HG03378 (cell line): ENCODE measurements around the gene ITM2C.

Experiments used
- ATAC-seq: cut with Tn5 transposase; IDR thresholded peaks from one replicate; pipeline ENCODE4 v1.9.1; 2021; ENCODE audit warnings: mild to moderate bottlenecking, moderate library complexity; ENCODE audit not compliant: unreplicated experiment

ITM2C gene, protein sequence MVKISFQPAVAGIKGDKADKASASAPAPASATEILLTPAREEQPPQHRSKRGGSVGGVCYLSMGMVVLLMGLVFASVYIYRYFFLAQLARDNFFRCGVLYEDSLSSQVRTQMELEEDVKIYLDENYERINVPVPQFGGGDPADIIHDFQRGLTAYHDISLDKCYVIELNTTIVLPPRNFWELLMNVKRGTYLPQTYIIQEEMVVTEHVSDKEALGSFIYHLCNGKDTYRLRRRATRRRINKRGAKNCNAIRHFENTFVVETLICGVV

DNA sequence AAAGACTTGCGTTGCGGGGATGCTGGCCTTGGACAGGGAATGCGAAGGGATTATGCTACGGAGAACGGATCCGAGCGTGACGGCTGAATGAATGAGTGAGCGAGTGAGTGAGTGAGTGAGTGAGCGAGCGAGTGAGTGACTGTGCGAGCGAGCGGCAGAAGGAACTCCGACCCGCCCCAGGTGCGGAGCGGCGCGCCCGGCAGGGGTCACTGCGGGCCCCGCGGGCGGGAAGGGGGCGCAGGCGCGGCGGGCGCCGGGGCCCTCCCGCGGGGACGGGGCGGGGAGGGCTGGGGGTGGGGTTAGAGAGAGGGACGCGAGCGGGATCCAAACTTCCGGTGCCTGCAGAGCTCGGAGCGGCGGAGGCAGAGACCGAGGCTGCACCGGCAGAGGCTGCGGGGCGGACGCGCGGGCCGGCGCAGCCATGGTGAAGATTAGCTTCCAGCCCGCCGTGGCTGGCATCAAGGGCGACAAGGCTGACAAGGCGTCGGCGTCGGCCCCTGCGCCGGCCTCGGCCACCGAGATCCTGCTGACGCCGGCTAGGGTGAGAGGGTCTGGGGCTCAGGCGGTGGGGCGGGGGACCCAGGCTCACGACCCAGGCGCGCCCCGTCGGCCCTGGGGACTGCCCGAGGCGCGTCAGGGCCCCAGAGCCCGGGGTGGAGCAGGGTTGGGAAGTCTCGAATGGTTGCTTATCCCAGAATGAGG is at the start of gene ITM2C:
TSS of gene ITM2C (plus strand) at position 338 of the 702 bp plus-strand sequence. CDS start at position 422, 84 bp downstream.
- peak; percentile 51 for ATAC-seq

GRCh38 chr2:230815088-230815487 is 49.7 kb upstream of the ITM2C start:
- no peak for ATAC-seq

DNA sequence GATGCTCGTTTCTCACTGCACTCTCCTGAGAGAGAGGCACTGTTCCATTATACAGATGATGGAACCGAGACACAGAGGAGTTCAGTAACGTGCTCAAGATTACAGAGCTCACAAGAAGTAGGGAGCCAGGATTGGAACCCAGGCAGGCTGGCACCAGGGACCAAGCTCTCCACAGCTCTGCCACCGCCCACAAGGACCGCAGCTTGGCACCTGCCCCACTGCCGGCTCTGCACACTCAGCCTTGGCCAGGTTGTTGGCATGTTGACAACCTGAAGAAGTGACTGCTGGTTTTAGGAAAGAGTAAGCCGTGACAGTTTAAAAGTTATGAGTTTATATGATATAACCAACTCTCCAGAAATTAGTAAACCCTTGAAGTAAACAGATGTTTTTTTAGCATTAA is 48.0 kb upstream of the ITM2C start:
- no peak for ATAC-seq

DNA sequence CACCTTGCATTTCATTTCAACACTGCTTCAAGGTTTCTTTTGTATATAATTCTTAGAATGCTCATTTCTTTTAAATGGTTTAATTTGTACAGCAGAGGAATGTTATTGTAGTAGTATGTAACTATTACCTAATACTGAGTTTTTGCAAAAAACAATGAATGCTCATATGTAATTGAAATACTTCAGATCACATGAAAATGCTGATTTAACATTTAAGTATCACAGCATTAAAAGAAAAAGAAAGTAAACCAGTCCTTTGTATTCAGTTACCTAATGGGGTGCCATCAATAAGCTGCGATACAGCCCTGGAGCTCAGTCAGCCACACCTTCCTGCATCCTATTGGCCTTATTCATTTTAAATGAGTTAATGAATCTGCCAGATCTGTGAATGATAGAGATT is 45.3 kb upstream of the ITM2C start:
- ATAC-seq, result no peak

DNA sequence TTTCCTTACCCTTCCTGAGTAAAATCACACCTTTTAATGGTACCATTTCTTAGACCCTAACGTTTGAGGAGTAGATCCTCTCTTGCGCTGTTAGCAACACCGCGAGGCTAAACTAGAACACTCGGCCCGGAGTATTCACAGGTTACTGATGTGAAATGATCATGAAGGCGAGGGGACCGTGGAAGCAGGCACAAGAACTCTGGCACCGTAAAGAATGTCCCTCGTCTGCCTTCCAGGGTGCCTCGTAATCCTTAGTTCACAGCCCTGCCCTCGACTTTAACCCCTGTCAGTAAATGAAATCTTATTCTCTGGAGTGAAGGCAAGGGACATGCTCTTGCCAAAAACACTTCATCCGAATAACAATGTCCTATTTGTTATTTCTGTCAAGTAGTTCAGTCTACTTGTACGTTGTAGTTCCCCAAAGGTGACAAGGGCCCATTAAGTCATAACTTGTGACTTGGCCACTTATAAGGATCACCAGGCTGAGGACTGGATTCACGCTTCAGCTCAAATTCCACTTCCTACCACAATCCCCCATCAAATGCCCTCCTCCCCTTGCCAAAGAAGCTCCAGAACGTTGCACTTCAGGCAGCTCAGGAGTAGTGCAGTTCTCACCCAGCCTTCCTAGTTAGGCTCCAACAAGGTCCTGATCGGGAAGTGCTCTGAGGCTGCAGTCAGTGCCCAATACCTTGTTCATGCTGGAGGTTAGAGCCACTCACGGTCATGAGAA is 43.3 kb upstream of the ITM2C start:
- no peak for ATAC-seq

- ATAC-seq, result no peak
Observed at GRCh38 chr2:230821991-230822520, 42.7 kb upstream of the ITM2C start.

- no peak for ATAC-seq
Observed at GRCh38 chr2:230823264-230823964, 41.3 kb upstream of the ITM2C start.

GRCh38 chr2:230824406-230824978 is 40.2 kb upstream of the ITM2C start:
- no peak for ATAC-seq

- no peak for ATAC-seq
Observed at GRCh38 chr2:230825354-230825753, 39.4 kb upstream of the ITM2C start.

- no peak for ATAC-seq
Observed at GRCh38 chr2:230827774-230828271, 36.9 kb upstream of the ITM2C start.

DNA sequence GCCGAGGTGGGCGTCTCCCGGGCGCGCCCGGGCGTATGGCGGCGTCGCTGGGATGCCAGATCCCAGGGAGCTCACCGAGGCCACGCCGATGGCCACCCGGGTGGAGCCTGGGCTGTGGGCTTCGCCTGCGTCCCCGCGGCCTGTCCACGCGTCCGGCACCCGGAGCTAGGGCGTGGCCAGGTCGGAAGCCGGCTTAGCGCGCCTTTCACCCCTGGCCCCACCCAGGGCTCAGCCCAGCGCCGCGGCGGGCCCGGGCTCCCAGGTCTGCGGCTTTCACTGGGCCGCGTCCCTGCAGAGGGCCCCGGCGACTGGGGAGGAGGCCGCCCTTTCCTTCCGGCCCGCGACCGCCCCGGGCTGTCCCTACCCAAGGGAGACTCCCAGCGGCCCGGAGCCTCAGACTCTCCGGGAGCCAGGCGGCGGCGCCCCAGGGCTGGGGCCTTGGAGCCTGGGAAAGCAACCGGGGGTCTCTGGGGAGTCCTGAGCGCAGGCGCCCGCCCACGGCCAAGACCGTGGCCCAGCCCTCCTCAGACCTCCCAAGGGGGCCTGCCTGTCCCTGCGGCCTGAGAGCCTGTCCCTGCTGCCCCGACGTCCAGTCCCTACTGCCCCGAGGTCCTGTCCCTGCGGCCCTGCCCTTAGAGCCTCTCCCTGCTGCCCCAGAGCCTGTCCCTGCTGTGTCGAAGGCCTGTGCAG is 36.3 kb upstream of the ITM2C start:
- ATAC-seq, result no peak

DNA sequence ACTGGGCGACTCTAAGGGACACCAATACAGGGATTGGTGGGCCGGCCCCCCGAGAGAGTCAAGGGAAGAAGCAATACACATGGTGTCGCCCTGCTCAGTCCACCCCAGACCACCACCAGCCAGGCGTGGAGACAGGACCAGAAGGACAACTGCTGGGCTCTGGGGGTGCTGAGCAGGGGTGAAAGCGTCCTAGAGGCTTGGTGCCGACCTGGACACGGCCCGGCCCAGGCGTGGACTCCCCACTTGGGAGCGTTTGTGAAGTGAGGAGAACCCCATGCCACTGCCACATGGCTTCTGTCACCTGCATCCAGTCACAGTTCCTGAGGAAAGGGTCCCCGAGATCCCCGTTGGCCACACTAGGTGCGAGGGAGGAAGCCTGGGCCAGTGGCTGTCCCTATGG is 35.4 kb upstream of the ITM2C start:
- ATAC-seq, result no peak

GRCh38 chr2:230829959-230830358 is 34.8 kb upstream of the ITM2C start:
- no peak for ATAC-seq

DNA sequence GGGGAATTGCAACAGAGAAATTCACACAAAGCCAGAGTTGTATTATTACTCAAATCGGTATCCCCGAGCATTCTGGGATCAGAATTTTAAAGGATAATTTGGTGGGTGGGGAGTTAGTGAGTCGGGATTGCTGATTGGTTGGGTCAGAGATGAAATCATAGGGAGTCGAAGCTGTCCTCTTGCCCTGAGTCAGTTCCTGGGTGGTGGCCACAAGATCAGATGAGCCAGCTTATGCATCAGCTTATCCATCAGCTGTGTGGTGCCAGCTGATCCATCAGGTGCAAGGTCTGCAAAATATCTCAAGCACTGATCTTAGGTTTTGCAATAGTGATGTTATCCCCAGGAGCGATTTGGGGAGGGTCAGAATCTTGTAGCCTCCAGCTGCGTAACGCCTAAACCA is 34.3 kb upstream of the ITM2C start:
- ATAC-seq, result no peak

GRCh38 chr2:230840301-230840700 is 24.4 kb upstream of the ITM2C start:
- ATAC-seq, result no peak

GRCh38 chr2:230842473-230842872 is 22.3 kb upstream of the ITM2C start:
- no peak for ATAC-seq

- no peak for ATAC-seq
Observed at GRCh38 chr2:230843132-230843531, 21.6 kb upstream of the ITM2C start.

DNA sequence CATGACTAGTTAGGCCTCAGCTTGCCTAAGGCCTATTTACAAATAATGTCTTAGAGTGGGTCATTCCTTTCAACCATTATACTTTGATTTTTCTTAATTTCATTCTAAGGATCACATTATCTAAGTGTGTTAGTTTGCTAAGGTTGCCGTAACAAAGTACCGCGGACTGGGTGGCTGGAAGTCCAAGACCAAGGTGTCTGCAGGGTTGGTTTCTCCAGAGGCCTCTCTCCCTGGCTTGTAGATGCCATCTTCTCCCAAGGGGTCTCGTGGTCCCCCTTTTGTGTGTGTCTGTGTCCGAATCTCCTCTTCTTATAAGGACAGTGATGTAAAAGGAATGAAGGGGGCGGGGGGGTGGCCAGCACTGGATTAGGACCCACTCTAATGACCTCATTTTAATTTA is 18.4 kb upstream of the ITM2C start:
- no peak for ATAC-seq

GRCh38 chr2:230847883-230848388 is 16.8 kb upstream of the ITM2C start:
- peak; percentile 90 for ATAC-seq
